NCI-H2081 (cell line): ENCODE data around the gene AURKAIP1.
A peak's percentile ranks its signal among the peaks of the same experiment; 100 is the strongest.
"Not testable (repeated sequence)": the region's sequence is repeated elsewhere in the genome, so short reads cannot be mapped to it uniquely, and the experiment has no call there.

Source experiments
- DNase-seq, 2 experiments: peaks; one replicate each; lab custom pipeline; 2025; lab: John Stamatoyannopoulos, UW

The AURKAIP1 gene

GRCh38 chr1:1374929-1375662, at the start of gene AURKAIP1:
AURKAIP1 (minus strand) TSS chr1:1375207; CDS start chr1:1374756, 451 bp downstream.
- peak; percentile 99 for DNase-seq

GRCh38 chr1:1424707-1425106, 49.7 kb upstream of the AURKAIP1 start:
- DNase-seq: no peak

- no peak for DNase-seq
Observed at GRCh38 chr1:1423245-1423597, 48.2 kb upstream of the AURKAIP1 start.

GRCh38 chr1:1422465-1423244, 47.6 kb upstream of the AURKAIP1 start:
- DNase-seq: no peak

- no peak for DNase-seq
Observed at GRCh38 chr1:1421907-1422464, 47.0 kb upstream of the AURKAIP1 start.

- peak; percentile 62 to 84 for DNase-seq
Observed at GRCh38 chr1:1421147-1421906, 46.3 kb upstream of the AURKAIP1 start, which contains the start of gene ANKRD65. ANKRD65 (minus strand) TSS chr1:1421276; CDS start chr1:1421005, 271 bp downstream.

GRCh38 chr1:1420654-1421141, 45.7 kb upstream of the AURKAIP1 start:
- peak in 1 of 2 experiments; percentile 27 for DNase-seq

GRCh38 chr1:1419813-1420653, 45.0 kb upstream of the AURKAIP1 start:
- peak in 1 of 2 experiments; percentile 13 for DNase-seq

- DNase-seq: no peak
Observed at GRCh38 chr1:1419363-1419812, 44.4 kb upstream of the AURKAIP1 start.

GRCh38 chr1:1418464-1419362, 43.7 kb upstream of the AURKAIP1 start:
- no peak for DNase-seq

- not testable (repeated sequence) for DNase-seq
Observed at GRCh38 chr1:1417825-1418463, 42.9 kb upstream of the AURKAIP1 start.

GRCh38 chr1:1417396-1417795, 42.4 kb upstream of the AURKAIP1 start:
- DNase-seq: not testable (repeated sequence)

- no peak for DNase-seq
Observed at GRCh38 chr1:1415751-1416150, 40.7 kb upstream of the AURKAIP1 start.

- DNase-seq: not testable (repeated sequence)
Observed at GRCh38 chr1:1412311-1412902, 37.4 kb upstream of the AURKAIP1 start.

GRCh38 chr1:1411626-1412025, 36.6 kb upstream of the AURKAIP1 start:
- no peak for DNase-seq

GRCh38 chr1:1410238-1410637, 35.2 kb upstream of the AURKAIP1 start:
- not testable (repeated sequence) for DNase-seq

GRCh38 chr1:1407636-1408318, 32.8 kb upstream of the AURKAIP1 start:
- DNase-seq: no peak
